ENCODE measurements around the gene PDE3A.

The PDE3A gene

GRCh38 chr12:20457582-20457981 lies 89.2 kb downstream of the PDE3A start:
- DNase-seq (ENCODE audit: low read depth in 2 of 2): no peak

GRCh38 chr12:20458011-20458410 lies 89.7 kb downstream of the PDE3A start:
- DNase-seq (ENCODE audit: low read depth in 2 of 2): no peak

- no peak for DNase-seq (ENCODE audit: low read depth in 2 of 2)
Observed at GRCh38 chr12:20459920-20460319, 91.6 kb downstream of the PDE3A start.

GRCh38 chr12:20460956-20461355 lies 92.6 kb downstream of the PDE3A start:
- no peak for DNase-seq (ENCODE audit: low read depth in 2 of 2)

- DNase-seq (ENCODE audit: low read depth in 2 of 2): no peak
Observed at GRCh38 chr12:20463913-20464524, 95.7 kb downstream of the PDE3A start.

GRCh38 chr12:20469300-20469699 lies 101.0 kb downstream of the PDE3A start:
- no peak for DNase-seq (ENCODE audit: low read depth in 2 of 2)

- DNase-seq (ENCODE audit: low read depth in 2 of 2): no peak
Observed at GRCh38 chr12:20469756-20470155, 101.4 kb downstream of the PDE3A start.

- no peak for DNase-seq (ENCODE audit: low read depth in 2 of 2)
Observed at GRCh38 chr12:20472102-20472782, 103.9 kb downstream of the PDE3A start.

- no peak for DNase-seq (ENCODE audit: low read depth in 2 of 2)
Observed at GRCh38 chr12:20473133-20473532, 104.8 kb downstream of the PDE3A start.

GRCh38 chr12:20474016-20474415 lies 105.7 kb downstream of the PDE3A start:
- DNase-seq (ENCODE audit: low read depth in 2 of 2): no peak

GRCh38 chr12:20474443-20474842 lies 106.1 kb downstream of the PDE3A start:
- DNase-seq (ENCODE audit: low read depth in 2 of 2): no peak

- no peak for DNase-seq (ENCODE audit: low read depth in 2 of 2)
Observed at GRCh38 chr12:20475542-20475941, 107.2 kb downstream of the PDE3A start.

GRCh38 chr12:20476551-20476950 lies 108.2 kb downstream of the PDE3A start:
- DNase-seq (ENCODE audit: low read depth in 2 of 2): no peak

- no peak for DNase-seq (ENCODE audit: low read depth in 2 of 2)
Observed at GRCh38 chr12:20477255-20477654, 108.9 kb downstream of the PDE3A start.

GRCh38 chr12:20477672-20478071 lies 109.3 kb downstream of the PDE3A start:
- DNase-seq (ENCODE audit: low read depth in 2 of 2): no peak

GRCh38 chr12:20482491-20483054 lies 114.2 kb downstream of the PDE3A start:
- no peak for DNase-seq (ENCODE audit: low read depth in 2 of 2)

GRCh38 chr12:20483776-20484175 lies 115.4 kb downstream of the PDE3A start:
- no peak for DNase-seq (ENCODE audit: low read depth in 2 of 2)

GRCh38 chr12:20486233-20486632 lies 117.9 kb downstream of the PDE3A start:
- DNase-seq (ENCODE audit: low read depth in 2 of 2): no peak

- no peak for DNase-seq (ENCODE audit: low read depth in 2 of 2)
Observed at GRCh38 chr12:20487519-20487918, 119.2 kb downstream of the PDE3A start.

- no peak for DNase-seq (ENCODE audit: low read depth in 2 of 2)
Observed at GRCh38 chr12:20489645-20490044, 121.3 kb downstream of the PDE3A start.

- DNase-seq (ENCODE audit: low read depth in 2 of 2): no peak
Observed at GRCh38 chr12:20490213-20490612, 121.9 kb downstream of the PDE3A start.

- no peak for DNase-seq (ENCODE audit: low read depth in 2 of 2)
Observed at GRCh38 chr12:20491290-20491689, 123.0 kb downstream of the PDE3A start.

- DNase-seq (ENCODE audit: low read depth in 2 of 2): no peak
Observed at GRCh38 chr12:20492251-20492760, 124.0 kb downstream of the PDE3A start.

Data from stimulated activated CD8-positive, alpha-beta memory T cell treated with anti-CD3 and anti-CD28 coated beads, Interleukin-2, amount 100 ng/mL, for 1 hour (primary cell).